SK-N-SH treated with all-trans-retinoic acid at 6 μM for 48 hours (cell line): ENCODE results near the gene TOMM40L.
"Not testable (repeated sequence)": the region's sequence is repeated elsewhere in the genome, so short reads cannot be mapped to it uniquely, and the experiment has no call there.

Source experiments
- ATAC-seq: fragments of 200-7000 bp; cut with Tn5 transposase; 3 replicates; pipeline ENCODE4 v1.9.1; 2020; ENCODE audit warnings: mild to moderate bottlenecking, moderate library complexity
- CREB5 ChIP-seq: fragments of 250-450 bp; sonication (Bioruptor Pico); IDR thresholded peaks from 2 replicates; pipeline ENCODE4 v1.5.1; 2020; ENCODE audit warnings: low read depth, mild to moderate bottlenecking, moderate library complexity
- CSDC2 ChIP-seq: fragments of 250-450 bp; sonication (Bioruptor Pico); IDR thresholded peaks from 2 replicates; pipeline ENCODE4 v1.5.0; 2020; ENCODE audit warnings: mild to moderate bottlenecking, moderate library complexity
- CSRNP3 ChIP-seq: fragments of 250-450 bp; sonication (Bioruptor Pico); IDR thresholded peaks from 2 replicates; pipeline ENCODE4 v1.5.1; 2021; ENCODE audit warnings: mild to moderate bottlenecking, moderate library complexity
- GLIS3 ChIP-seq: fragments of 250-450 bp; sonication (Bioruptor Pico); IDR thresholded peaks from 2 replicates; pipeline ENCODE4 v1.5.0; 2020; ENCODE audit warnings: mild to moderate bottlenecking, moderate library complexity
- ISL1 ChIP-seq: fragments of 250-450 bp; sonication (Bioruptor Pico); IDR thresholded peaks from 2 replicates; pipeline ENCODE4 v2.1.2; 2022; ENCODE audit warnings: mild to moderate bottlenecking, moderate library complexity
- OSR1 ChIP-seq: fragments of 250-450 bp; sonication (Bioruptor Pico); IDR thresholded peaks from 2 replicates; pipeline ENCODE4 v1.8.0; 2022; ENCODE audit warnings: moderate library complexity, mild to moderate bottlenecking, inconsistent platforms
- PATZ1 ChIP-seq: fragments of 250-450 bp; sonication (Bioruptor Pico); IDR thresholded peaks from 2 replicates; pipeline ENCODE4 v1.8.0; 2020; ENCODE audit warnings: mild to moderate bottlenecking, moderate library complexity, borderline replicate concordance
- POU6F1 ChIP-seq: fragments of 250-450 bp; sonication (Bioruptor Pico); IDR thresholded peaks from 2 replicates; pipeline ENCODE4 v1.8.0; 2021; ENCODE audit warnings: low read depth, mild to moderate bottlenecking, moderate library complexity, borderline replicate concordance
- PPARA ChIP-seq: fragments of 250-450 bp; sonication (Bioruptor Pico); IDR thresholded peaks from 2 replicates; pipeline ENCODE4 v1.5.0; 2020; ENCODE audit warnings: mild to moderate bottlenecking, borderline replicate concordance
- RARB ChIP-seq: fragments of 250-450 bp; sonication (Bioruptor Pico); IDR thresholded peaks from 2 replicates; pipeline ENCODE4 v1.8.0; 2021; ENCODE audit warnings: mild to moderate bottlenecking, moderate library complexity
- TCF4 ChIP-seq: fragments of 250-450 bp; sonication (Bioruptor Pico); IDR thresholded peaks from 2 replicates; pipeline ENCODE4 v1.8.0; 2021; ENCODE audit warnings: mild to moderate bottlenecking, moderate library complexity, borderline replicate concordance
- TOX ChIP-seq: fragments of 250-450 bp; sonication (Bioruptor Pico); IDR thresholded peaks from 2 replicates; pipeline ENCODE4 v1.8.0; 2021; ENCODE audit warnings: mild to moderate bottlenecking, moderate library complexity, borderline replicate concordance
- TSHZ2 ChIP-seq: fragments of 250-450 bp; sonication (Bioruptor Pico); IDR thresholded peaks from 2 replicates; pipeline ENCODE4 v1.5.0; 2020; ENCODE audit warnings: mild to moderate bottlenecking, moderate library complexity
- ZC3H10 ChIP-seq: fragments of 250-450 bp; sonication (Bioruptor Pico); IDR thresholded peaks from 2 replicates; pipeline ENCODE4 v1.5.1; 2021; ENCODE audit warnings: mild to moderate bottlenecking, moderate library complexity
- ZFP3 ChIP-seq: fragments of 250-450 bp; sonication (Bioruptor Pico); IDR thresholded peaks from 2 replicates; pipeline ENCODE4 v1.5.0; 2020; ENCODE audit warnings: mild to moderate bottlenecking, moderate library complexity
- ZFP30 ChIP-seq: fragments of 450-650 bp; formaldehyde crosslinking; IDR thresholded peaks from 2 replicates; pipeline ENCODE4 v1.5.0; 2022; ENCODE audit warnings: mild to moderate bottlenecking, moderate library complexity
- ZNF565 ChIP-seq: fragments of 450-650 bp; formaldehyde crosslinking; conservative IDR thresholded peaks from 2 replicates; pipeline ENCODE4 v1.5.0; 2020; ENCODE audit warnings: low read depth, mild to moderate bottlenecking, moderate library complexity
- ZNF70 ChIP-seq: fragments of 450-650 bp; formaldehyde crosslinking; IDR thresholded peaks from 2 replicates; pipeline ENCODE4 v1.5.0; 2020; ENCODE audit warnings: mild to moderate bottlenecking, moderate library complexity
- ZNF8 ChIP-seq: fragments of 450-650 bp; formaldehyde crosslinking; IDR thresholded peaks from 2 replicates; pipeline ENCODE4 v1.5.0; 2020; ENCODE audit warnings: mild to moderate bottlenecking, moderate library complexity

TOMM40L gene

GRCh38 chr1:161241682-161242081, 15.8 kb downstream of the TOMM40L start:
- no peak for TF ChIP-seq CSRNP3 (CRISPR knock-in tag)
- TF ChIP-seq ZNF8, result no peak
- no peak for TF ChIP-seq TCF4
- no peak for TF ChIP-seq ZFP3 (CRISPR knock-in tag)
- TF ChIP-seq PPARA, result no peak
- TF ChIP-seq PATZ1 (CRISPR knock-in tag), result no peak
- TF ChIP-seq TSHZ2 (CRISPR knock-in tag), result no peak
- TF ChIP-seq OSR1 (CRISPR knock-in tag), result no peak
- TF ChIP-seq CREB5 (CRISPR knock-in tag), result no peak
- no peak for TF ChIP-seq TOX (CRISPR knock-in tag)
- TF ChIP-seq ZFP30 (CRISPR knock-in tag), result no peak
- TF ChIP-seq ZNF70 (CRISPR knock-in tag), result no peak
- no peak for TF ChIP-seq ISL1 (CRISPR knock-in tag)
- no peak for TF ChIP-seq CSDC2
- no peak for TF ChIP-seq POU6F1
- TF ChIP-seq GLIS3 (CRISPR knock-in tag), result no peak
- no peak for TF ChIP-seq ZNF565 (CRISPR knock-in tag)

DNA sequence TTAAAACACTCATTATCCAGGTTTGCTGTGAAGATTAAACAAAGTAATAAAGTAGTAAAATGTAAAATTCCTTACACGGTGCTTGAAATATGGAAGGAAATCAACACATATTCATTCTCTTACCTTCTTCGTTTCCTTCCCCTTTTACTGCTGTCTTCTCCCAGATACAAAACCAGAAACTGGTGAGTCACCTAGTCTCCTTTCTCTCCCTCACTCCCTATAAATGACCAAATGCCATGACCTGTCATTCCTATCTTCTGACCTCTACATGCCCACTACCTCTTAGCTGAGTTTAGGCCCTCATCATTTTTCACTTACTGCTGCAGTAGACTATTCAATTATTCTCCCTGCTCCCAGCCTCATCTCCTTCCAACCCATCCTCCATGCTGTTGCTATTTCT, 16.5 kb downstream of the TOMM40L start:
- no peak for ATAC-seq
- TF ChIP-seq ZNF70 (CRISPR knock-in tag), result no peak
- TF ChIP-seq, all 23 proteins: peak for 0

More at GRCh38 chr1:161241682-161242081, 15.8 kb downstream of the TOMM40L start:
- no peak for ATAC-seq

DNA sequence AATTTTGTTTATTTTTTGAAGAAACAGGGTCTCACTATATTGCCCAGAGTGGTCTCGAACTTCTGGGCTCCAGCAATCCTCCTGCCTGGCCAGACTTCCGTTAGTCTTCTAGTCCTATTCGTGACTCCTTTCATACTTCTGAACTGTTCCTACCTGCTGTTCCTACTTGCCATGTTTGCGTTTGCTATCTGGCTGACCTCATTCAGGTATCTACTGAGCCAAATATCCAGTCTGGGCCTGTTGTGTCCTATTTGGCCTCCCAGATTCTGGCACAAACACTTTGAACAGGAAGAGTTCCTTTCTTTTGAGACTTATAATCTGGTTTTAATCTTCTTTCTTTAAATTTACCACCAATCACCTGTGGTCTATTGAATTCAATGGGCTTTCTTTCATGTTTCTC, 19.0 kb downstream of the TOMM40L start:
- ATAC-seq, result no peak
- TF ChIP-seq RARB (CRISPR knock-in tag) (no peak), OSR1 (CRISPR knock-in tag) (no peak), ZC3H10 (CRISPR knock-in tag) (no peak), PPARA (no peak), CSDC2 (no peak)
- TF ChIP-seq, all 23 proteins: peak for 0

DNA sequence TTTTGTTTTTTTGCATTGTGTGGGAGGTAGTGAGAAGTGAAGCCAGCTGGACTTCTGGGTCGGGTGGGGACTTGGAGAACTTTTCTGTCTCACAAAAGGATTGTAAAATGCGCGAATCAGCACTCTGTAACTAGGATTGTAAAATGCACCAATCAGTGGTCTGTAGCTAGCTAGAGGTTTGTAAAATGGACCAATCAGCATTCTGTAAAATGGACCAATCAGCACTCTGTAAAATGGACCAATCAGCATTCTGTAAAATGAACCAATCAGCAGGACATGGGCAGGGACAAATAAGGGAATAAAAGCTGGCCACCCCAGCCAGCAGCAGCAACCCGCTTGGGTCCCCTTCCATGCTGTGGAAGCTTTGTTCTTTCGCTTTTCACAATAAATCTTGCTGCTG, 24.2 kb downstream of the TOMM40L start:
- ATAC-seq, result not testable (repeated sequence)

DNA sequence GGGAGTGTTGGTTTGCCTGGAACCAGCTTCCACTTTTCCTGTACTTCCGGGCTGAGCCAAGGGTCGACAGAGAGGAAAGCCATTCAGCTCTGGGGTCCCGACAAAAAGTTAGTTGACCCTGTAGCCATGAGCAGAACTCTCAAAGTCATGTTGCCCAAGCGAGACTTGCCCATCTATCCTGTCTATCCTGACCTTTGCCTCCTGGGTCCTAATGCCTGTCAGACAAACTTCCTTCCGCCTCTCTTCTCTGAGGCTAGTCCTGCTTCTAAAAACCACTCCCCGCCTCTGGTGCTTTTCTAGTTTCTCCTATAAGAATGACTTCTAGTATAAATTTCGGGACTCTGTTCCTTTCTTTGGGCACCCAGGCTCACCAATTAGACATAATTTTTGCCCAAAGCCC, 25.0 kb downstream of the TOMM40L start:
- ATAC-seq, result no peak
- TF ChIP-seq TOX (CRISPR knock-in tag) (no peak), GLIS3 (CRISPR knock-in tag) (no peak), ZFP3 (CRISPR knock-in tag) (no peak)
